Measurements from ENCODE around the gene LTN1.

GRCh38 chr21:29033301-29033700 lies 40.6 kb upstream of the LTN1 start:
- TF ChIP-seq, protein P1, sequence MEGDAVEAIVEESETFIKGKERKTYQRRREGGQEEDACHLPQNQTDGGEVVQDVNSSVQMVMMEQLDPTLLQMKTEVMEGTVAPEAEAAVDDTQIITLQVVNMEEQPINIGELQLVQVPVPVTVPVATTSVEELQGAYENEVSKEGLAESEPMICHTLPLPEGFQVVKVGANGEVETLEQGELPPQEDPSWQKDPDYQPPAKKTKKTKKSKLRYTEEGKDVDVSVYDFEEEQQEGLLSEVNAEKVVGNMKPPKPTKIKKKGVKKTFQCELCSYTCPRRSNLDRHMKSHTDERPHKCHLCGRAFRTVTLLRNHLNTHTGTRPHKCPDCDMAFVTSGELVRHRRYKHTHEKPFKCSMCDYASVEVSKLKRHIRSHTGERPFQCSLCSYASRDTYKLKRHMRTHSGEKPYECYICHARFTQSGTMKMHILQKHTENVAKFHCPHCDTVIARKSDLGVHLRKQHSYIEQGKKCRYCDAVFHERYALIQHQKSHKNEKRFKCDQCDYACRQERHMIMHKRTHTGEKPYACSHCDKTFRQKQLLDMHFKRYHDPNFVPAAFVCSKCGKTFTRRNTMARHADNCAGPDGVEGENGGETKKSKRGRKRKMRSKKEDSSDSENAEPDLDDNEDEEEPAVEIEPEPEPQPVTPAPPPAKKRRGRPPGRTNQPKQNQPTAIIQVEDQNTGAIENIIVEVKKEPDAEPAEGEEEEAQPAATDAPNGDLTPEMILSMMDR (IDR thresholded peaks at IDR 0.05): no peak
- no peak for TF ChIP-seq POLR2A (IDR thresholded peaks at IDR 0.05)

All from body of pancreas (tissue), 4 donors.